GM12878 (cell line): ENCODE data around the gene MBD5. TPM values are rescaled to one million over a fixed set of nuclear protein-coding genes. Genes with fewer than 3 reads are reported as not detected.

Experiments
- ATAC-seq: fragments of 200-7000 bp; cut with Tn5 transposase; 3 replicates; pipeline ENCODE4 v1.9.1; 2020; ENCODE audit warnings: mild to moderate bottlenecking, moderate library complexity
- BruUV-seq: library from RNA; stranded (reverse); fragments of 400-500 nt; replicated peaks from 2 replicates; lab custom pipeline; 2021; lab: Mats Ljungman, UMichigan
- CTCF ChIA-PET: fragments of 300-600 bp; sonication (Branson Sonifier 250); formaldehyde crosslinking; extraction: SDS; loops from one replicate; lab custom pipeline; 2021; ENCODE audit warnings: inconsistent platforms; lab: Yijun Ruan, JAX
- POLR2A ChIA-PET: fragments of 350-600 bp; formaldehyde crosslinking; extraction: SDS; loops from one replicate; lab custom pipeline; 2021; ENCODE audit warnings: inconsistent platforms; lab: Charles Lee
- RAD21 ChIA-PET: fragments of 300-600 bp; sonication (Branson Sonifier 250); formaldehyde crosslinking; loops from one replicate; lab custom pipeline; 2023; ENCODE audit warnings: antibody characterized with exemption; ENCODE audit not compliant: unreplicated experiment; lab: Charles Lee
- SMC1A ChIA-PET: fragments of 300-600 bp; sonication (Branson Sonifier 250); formaldehyde crosslinking; loops from one replicate; lab custom pipeline; 2023; ENCODE audit not compliant: unreplicated experiment, uncharacterized antibody; lab: Charles Lee
- DNase-seq: peaks from one replicate; pipeline ENCODE4 v3.0.0-alpha.2; 2011; ENCODE audit warnings: low read depth, low spot score
- FAIRE-seq: peaks from 3 replicates; lab custom pipeline; 2011; peaks lifted over from hg19 to GRCh38; lab: Jason Lieb, UNC
- H2AFZ ChIP-seq: 2 replicates; pipeline ENCODE4 v1.6.0; 2011; ENCODE audit warnings: low read depth, low read length, control low read depth; ENCODE audit not compliant: control insufficient read depth
- H3K27ac ChIP-seq: 2 replicates; pipeline ENCODE4 v1.5.1; 2011; ENCODE audit warnings: control low read depth; ENCODE audit not compliant: control insufficient read depth, insufficient read depth
- H3K27me3 ChIP-seq, 2 experiments: replicated peaks in 1 of 2; 2 replicates each; pipeline versions ENCODE4 v1.6.0 to v1.6.1; 2011; ENCODE audit warnings: low read length in 1 of 2; ENCODE audit not compliant: control insufficient read depth in 2 of 2, insufficient read depth in 2 of 2
- H3K36me3 ChIP-seq, 2 experiments: 2 replicates each; pipeline ENCODE4 v1.5.1; 2011; ENCODE audit warnings: low read length in 1 of 2; ENCODE audit not compliant: control insufficient read depth in 2 of 2, insufficient read depth in 2 of 2
- H3K4me1 ChIP-seq: 2 replicates; pipeline ENCODE4 v1.6.1; 2011; ENCODE audit warnings: mild to moderate bottlenecking, low read length, moderate library complexity, mixed read lengths; ENCODE audit not compliant: control insufficient read depth, insufficient read depth
- H3K4me2 ChIP-seq: 2 replicates; pipeline ENCODE4 v1.6.0; 2011; ENCODE audit warnings: control low read depth; ENCODE audit not compliant: control insufficient read depth, insufficient read depth
- H3K4me3 ChIP-seq: fragments of 200-600 bp; sonication (generic); 2 replicates; pipeline ENCODE4 v1.5.1; 2016
- H3K79me2 ChIP-seq: 2 replicates; pipeline ENCODE4 v1.6.0; 2011; ENCODE audit warnings: low read length; ENCODE audit not compliant: control insufficient read depth, insufficient read depth
- H3K9ac ChIP-seq: 2 replicates; pipeline ENCODE4 v1.8.0; 2011; ENCODE audit warnings: low read length, control low read depth, mixed read lengths; ENCODE audit not compliant: control insufficient read depth, insufficient read depth
- H3K9me3 ChIP-seq: replicated peaks from 3 replicates; pipeline ENCODE4 v1.5.1; 2011; ENCODE audit warnings: mild to moderate bottlenecking, low read length; ENCODE audit not compliant: control insufficient read depth, insufficient read depth
- H4K20me1 ChIP-seq: 2 replicates; pipeline ENCODE4 v1.6.0; 2011; ENCODE audit not compliant: control insufficient read depth, insufficient read depth
- BHLHE40 ChIP-seq, 2 experiments: fragments of 450-650 bp in 1 of 2; IDR thresholded peaks; 2 replicates each; pipeline ENCODE4 v1.6.1; 2011 to 2017; ENCODE audit warnings: low read depth in 2 of 2, borderline replicate concordance in 1 of 2, improper control_type of control experiment in 1 of 2, low read length in 1 of 2, mild to moderate bottlenecking in 1 of 2
- BRCA1 ChIP-seq: IDR thresholded peaks from 2 replicates; pipeline ENCODE4 v1.6.1; 2011; ENCODE audit warnings: low read depth, low read length, improper control_type of control experiment
- CBX5 ChIP-seq: sonication (generic); IDR thresholded peaks from 2 replicates; pipeline ENCODE4 v1.6.1; 2016; ENCODE audit warnings: low read depth, moderate library complexity, mild to moderate bottlenecking, inconsistent platforms
- CHD4 ChIP-seq: fragments of 200-600 bp; sonication (generic); IDR thresholded peaks from 2 replicates; pipeline ENCODE4 v1.6.1; 2016; ENCODE audit warnings: mild to moderate bottlenecking
- ETV6 ChIP-seq, 2 experiments: fragments of 450-650 bp in 1 of 2; IDR thresholded peaks in 1 of 2; conservative IDR thresholded peaks in 1 of 2; 2 replicates each; pipeline ENCODE4 v1.6.1; 2014; ENCODE audit warnings: antibody characterized with exemption in 1 of 2, borderline replicate concordance in 1 of 2, low read depth in 1 of 2, mild to moderate bottlenecking in 1 of 2, moderate library complexity in 1 of 2
- GATAD2B ChIP-seq: fragments of 450-650 bp; conservative IDR thresholded peaks from 2 replicates; pipeline ENCODE4 v1.6.1; 2017; ENCODE audit warnings: low read depth, mild to moderate bottlenecking, moderate library complexity
- LARP7 ChIP-seq: fragments of 450-650 bp; IDR thresholded peaks from 2 replicates; pipeline ENCODE4 v1.6.1; 2017; ENCODE audit warnings: mild to moderate bottlenecking
- MXI1 ChIP-seq: fragments of 150-350 bp; IDR thresholded peaks from 2 replicates; pipeline ENCODE4 v1.6.1; 2011; ENCODE audit warnings: low read depth, mild to moderate bottlenecking, inconsistent platforms, low read length, improper control_type of control experiment
- NBN ChIP-seq: fragments of 450-650 bp; IDR thresholded peaks from 2 replicates; pipeline ENCODE4 v1.6.1; 2016
- RB1 ChIP-seq: fragments of 450-650 bp; formaldehyde crosslinking; IDR thresholded peaks from 2 replicates; pipeline ENCODE4 v1.6.1; 2017; ENCODE audit warnings: mild to moderate bottlenecking, borderline replicate concordance
- RCOR1 ChIP-seq: conservative IDR thresholded peaks from 2 replicates; pipeline ENCODE4 v1.6.1; 2012; ENCODE audit warnings: low read depth, low read length, improper control_type of control experiment
- RUNX3 ChIP-seq: IDR thresholded peaks from 2 replicates; pipeline ENCODE4 v1.6.1; 2012; ENCODE audit warnings: low read length, inconsistent platforms
- SMAD5 ChIP-seq: IDR thresholded peaks from 2 replicates; pipeline ENCODE4 v1.6.1; 2016; ENCODE audit warnings: antibody characterized with exemption, low read depth
- SREBF2 ChIP-seq: IDR thresholded peaks from 2 replicates; pipeline ENCODE4 v1.6.1; 2012; ENCODE audit warnings: mild to moderate bottlenecking, low read length
- WRNIP1 ChIP-seq: IDR thresholded peaks from 2 replicates; pipeline ENCODE4 v1.6.1; 2011; ENCODE audit warnings: low read depth, low read length, improper control_type of control experiment, borderline replicate concordance
- YBX1 ChIP-seq: fragments of 450-650 bp; IDR thresholded peaks from 2 replicates; pipeline ENCODE4 v1.6.1; 2016; ENCODE audit warnings: antibody characterized with exemption
- ZNF274 ChIP-seq: IDR thresholded peaks from one replicate; pipeline ENCODE4 v1.8.0; 2011; ENCODE audit not compliant: insufficient read length, insufficient read depth
- WGBS: methylation state at CpG from one replicate; pipeline ENCODE4 v1.1.6; 2016; ENCODE audit warnings: low lambda C conversion rate; ENCODE audit not compliant: insufficient replicate concordance, insufficient coverage; ENCODE audit errors: missing lambda C conversion rate; 5-methylcytosine and 5-hydroxymethylcytosine counted together
- in situ Hi-C: fragments of 300-500 bp; cut with MboI; formaldehyde crosslinking; loops from 9 replicates; pipeline ENCODE4 v1.14.3; 2018; ENCODE audit warnings: mixed read lengths
- intact Hi-C: fragments of 100-400 bp; cut with micrococcal nuclease; formaldehyde crosslinking; loops from one replicate; pipeline ENCODE4 v1.14.2; 2022; ENCODE audit not compliant: unreplicated experiment
- polyA plus RNA-seq, 11 experiments: library from polyadenylated mRNA; depleted of rRNA in 4 of 11; unstranded in 6 of 11; stranded (reverse) in 5 of 11; fragments of >200 nt; fragmentation: Nextera tagmentation in 4 of 11; fragmentation: Illumina TruSeq in 1 of 11; extraction: Ambion mirVana in 4 of 11; extraction: Trizol in 1 of 11; gene quantifications; 1 replicate in 1 of 11; 2 replicates in 10 of 11; pipeline versions ENCODE4 v1.2.1 to v1.2.3, GENCODE V29; 2011 to 2016; ENCODE audit warnings: inconsistent platforms in 2 of 11, missing spikeins in 2 of 11, low read depth in 1 of 11
- total RNA-seq, 4 experiments: library from RNA; depleted of rRNA in 3 of 4; stranded (reverse); fragments of >200 nt in 3 of 4; fragmentation: Illumina TruSeq in 1 of 4; extraction: Trizol in 1 of 4; gene quantifications; 2 replicates each; pipeline versions ENCODE4 v1.2.1 to v1.2.3, GENCODE V29; 2013 to 2021
- TF ChIP-seq, protein P1 (sequence below): IDR thresholded peaks from 2 replicates; pipeline ENCODE4 v1.6.1; 2012; ENCODE audit warnings: low read depth, low read length, improper control_type of control experiment

The MBD5 gene
- total and polyA plus RNA-seq, 10 of the 15 experiments (the other 5 are each of a cell fraction or from before 2014, with no cell fraction given) = 7.4 to 58.0 (median 21.2) TPM

DNA sequence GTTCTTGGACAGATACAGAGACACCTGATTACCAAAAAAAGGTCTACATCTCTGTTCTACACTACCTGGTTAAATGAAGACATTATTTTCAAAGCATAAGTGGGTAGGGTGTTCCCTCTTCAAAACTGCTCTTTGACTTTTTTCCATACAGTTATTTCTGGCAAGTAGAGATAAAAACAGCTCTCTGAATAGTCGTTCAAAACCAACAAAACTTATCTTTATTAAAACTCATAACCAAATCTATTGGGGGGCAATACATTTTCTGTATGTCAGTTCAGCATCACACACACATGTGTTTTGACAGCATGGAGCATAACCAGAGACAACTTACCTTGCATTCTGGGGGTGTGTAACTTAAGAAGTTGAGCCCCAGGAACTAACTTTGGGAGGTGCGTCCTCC, 474.7 kb downstream of the MBD5 start:
- H3K4me2 ChIP-seq = no peak overlapping the region
- no peak for ATAC-seq
- H3K4me1 ChIP-seq = peaks cover 2% of the 10 kb centered on the region; the same call in 1 of the 2 replicates
- H3K27ac ChIP-seq = no peak overlapping the region
- no peak for DNase-seq
- no peaks in the 10 kb centered on the region for H3K27me3 ChIP-seq
- ChIA-PET CTCF (interaction anchor here (1.4 to 5.1 kb wide), 3 partner anchors 11 to 507 kb away, joined by 3 to 38 read pairs (median 7); no protein-coding TSS in a partner anchor), RAD21 (interaction anchor here (1.0 to 3.4 kb wide), 2 partner anchors 13 to 503 kb away, joined by 4 to 15 read pairs; no protein-coding TSS in a partner anchor), SMC1A (interaction anchor here (0.6 to 5.6 kb wide), 4 partner anchors 10 to 486 kb away, joined by 3 to 39 read pairs (median 4); no protein-coding TSS in a partner anchor), POLR2A (no interaction called here)
- 75% methylated on average over 2 of the region's 2 CpGs for WGBS
- H4K20me1 ChIP-seq = no peaks in the 10 kb centered on the region
- H3K36me3 ChIP-seq = no peaks in the 10 kb centered on the region
- H2AFZ ChIP-seq = no peak overlapping the region
- in situ Hi-C loops (no loop called here), intact Hi-C loops (no loop called here)
- TF ChIP-seq BRCA1 = no peak
- no peak for TF ChIP-seq RB1
- TF ChIP-seq GATAD2B = no peak
- no peak for TF ChIP-seq CHD4
- TF ChIP-seq CBX5 = no peak
- no peak for TF ChIP-seq ZNF274
- TF ChIP-seq BHLHE40 (IDR thresholded peaks at IDR 0.05; ENCODE audit: borderline replicate concordance in 1 of 2, low read depth in 2 of 2, low read length in 1 of 2) = no peak
- no peak for TF ChIP-seq RUNX3
- TF ChIP-seq YBX1 = no peak
- TF ChIP-seq LARP7 = no peak
- TF ChIP-seq RCOR1 = no peak
- TF ChIP-seq NBN = no peak
- no peak for TF ChIP-seq ETV6 (conservative IDR thresholded peaks at IDR 0.05 in 1 of 2, IDR thresholded peaks at IDR 0.05 in 1 of 2; ENCODE audit: borderline replicate concordance in 1 of 2, low read depth in 1 of 2)
- TF ChIP-seq SREBF2 = no peak
- TF ChIP-seq WRNIP1 = no peak
- TF ChIP-seq, protein P1, sequence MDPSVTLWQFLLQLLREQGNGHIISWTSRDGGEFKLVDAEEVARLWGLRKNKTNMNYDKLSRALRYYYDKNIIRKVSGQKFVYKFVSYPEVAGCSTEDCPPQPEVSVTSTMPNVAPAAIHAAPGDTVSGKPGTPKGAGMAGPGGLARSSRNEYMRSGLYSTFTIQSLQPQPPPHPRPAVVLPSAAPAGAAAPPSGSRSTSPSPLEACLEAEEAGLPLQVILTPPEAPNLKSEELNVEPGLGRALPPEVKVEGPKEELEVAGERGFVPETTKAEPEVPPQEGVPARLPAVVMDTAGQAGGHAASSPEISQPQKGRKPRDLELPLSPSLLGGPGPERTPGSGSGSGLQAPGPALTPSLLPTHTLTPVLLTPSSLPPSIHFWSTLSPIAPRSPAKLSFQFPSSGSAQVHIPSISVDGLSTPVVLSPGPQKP = no peak
- TF ChIP-seq SMAD5 = no peak
- no peak for TF ChIP-seq MXI1
- H3K79me2 ChIP-seq = no peaks in the 10 kb centered on the region
- no peak for FAIRE-seq
- H3K9ac ChIP-seq = no peak overlapping the region
- BruUV-seq = no TSS peak
- no peaks in the 10 kb centered on the region; the same call in 2 of the 3 replicates for H3K9me3 ChIP-seq
- H3K4me3 ChIP-seq = no peak overlapping the region
